GM13976 (cell line): ENCODE measurements around the gene SERGEF.

ENCODE experiments used
- DNase-seq: peaks from one replicate; pipeline ENCODE4 v3.0.0; 2012; ENCODE audit warnings: low spot score
- in situ Hi-C: fragments of 300-500 bp; cut with MboI; formaldehyde crosslinking; loops from one replicate; pipeline ENCODE4 v1.12.0; 2022; ENCODE audit warnings: low sequenced_read_pairs, mixed read lengths, inconsistent platforms; ENCODE audit not compliant: unreplicated experiment
- TF ChIP-seq, protein P1 (sequence below): IDR thresholded peaks from 2 replicates; pipeline ENCODE4 v1.5.1; 2012; ENCODE audit warnings: borderline replicate concordance, mild to moderate bottlenecking; ENCODE audit not compliant: insufficient read depth; ENCODE audit errors: extremely low read depth, missing control alignments, control extremely low read depth

SERGEF gene

DNA sequence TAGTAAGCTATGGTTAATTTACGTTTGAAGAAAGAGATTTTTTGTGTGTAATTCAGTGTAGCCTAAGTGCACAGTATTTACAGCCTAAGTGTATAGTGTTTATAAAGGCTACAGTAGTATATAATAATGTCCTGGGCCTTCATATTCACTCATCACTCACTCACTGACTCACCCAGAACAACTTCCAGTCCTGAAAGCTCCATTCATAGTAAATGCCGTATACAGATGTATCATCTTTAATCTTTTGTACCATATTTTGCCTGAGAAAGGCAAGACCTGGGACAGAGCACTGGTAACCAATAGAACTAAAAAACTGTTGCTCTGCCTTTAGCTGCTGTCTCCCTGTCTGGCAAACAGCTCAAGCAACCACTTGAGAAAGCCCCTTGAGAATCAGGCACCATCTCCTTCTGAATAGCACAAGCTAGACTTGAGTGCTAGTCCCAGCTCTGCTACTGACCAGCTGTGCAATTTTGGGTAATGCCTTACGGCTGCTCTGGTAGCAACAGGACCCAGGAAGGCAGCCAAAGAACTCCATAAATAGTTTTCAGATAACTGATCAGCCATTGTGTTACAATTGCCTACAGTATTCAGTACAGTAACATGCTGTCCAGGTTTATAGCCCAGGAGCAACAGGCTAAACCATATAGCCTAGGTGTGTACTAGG, 146.9 kb downstream of the SERGEF start:
- TF ChIP-seq, protein P1, sequence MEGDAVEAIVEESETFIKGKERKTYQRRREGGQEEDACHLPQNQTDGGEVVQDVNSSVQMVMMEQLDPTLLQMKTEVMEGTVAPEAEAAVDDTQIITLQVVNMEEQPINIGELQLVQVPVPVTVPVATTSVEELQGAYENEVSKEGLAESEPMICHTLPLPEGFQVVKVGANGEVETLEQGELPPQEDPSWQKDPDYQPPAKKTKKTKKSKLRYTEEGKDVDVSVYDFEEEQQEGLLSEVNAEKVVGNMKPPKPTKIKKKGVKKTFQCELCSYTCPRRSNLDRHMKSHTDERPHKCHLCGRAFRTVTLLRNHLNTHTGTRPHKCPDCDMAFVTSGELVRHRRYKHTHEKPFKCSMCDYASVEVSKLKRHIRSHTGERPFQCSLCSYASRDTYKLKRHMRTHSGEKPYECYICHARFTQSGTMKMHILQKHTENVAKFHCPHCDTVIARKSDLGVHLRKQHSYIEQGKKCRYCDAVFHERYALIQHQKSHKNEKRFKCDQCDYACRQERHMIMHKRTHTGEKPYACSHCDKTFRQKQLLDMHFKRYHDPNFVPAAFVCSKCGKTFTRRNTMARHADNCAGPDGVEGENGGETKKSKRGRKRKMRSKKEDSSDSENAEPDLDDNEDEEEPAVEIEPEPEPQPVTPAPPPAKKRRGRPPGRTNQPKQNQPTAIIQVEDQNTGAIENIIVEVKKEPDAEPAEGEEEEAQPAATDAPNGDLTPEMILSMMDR, result no peak
- in situ Hi-C loops, result no loop called here
- no peak for DNase-seq

DNA sequence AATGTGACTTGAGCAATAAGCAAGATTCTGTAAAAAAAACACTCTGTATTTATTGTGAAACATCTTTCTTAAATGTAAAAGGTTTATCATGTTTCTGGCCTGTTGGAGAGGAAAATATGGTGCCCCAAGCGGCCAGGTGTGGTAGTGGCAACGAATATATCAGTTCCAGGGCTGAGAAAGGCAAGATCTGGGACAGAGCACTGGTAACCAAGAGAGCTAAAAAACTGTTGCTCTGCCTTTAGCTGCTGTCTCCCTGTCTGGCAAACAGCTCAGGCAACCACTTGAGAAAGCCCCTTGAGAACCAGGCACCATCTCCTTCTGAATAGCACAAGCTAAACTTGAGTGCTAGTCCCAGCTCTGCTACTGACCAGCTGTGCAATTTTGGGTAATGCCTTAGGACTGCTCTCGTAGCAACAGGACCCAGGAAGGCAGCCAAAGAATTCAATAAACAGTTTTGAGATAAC, 148.3 kb downstream of the SERGEF start:
- in situ Hi-C loops, result no loop called here
- no peak for DNase-seq
- TF ChIP-seq, protein P1, result peak; percentile 58

DNA sequence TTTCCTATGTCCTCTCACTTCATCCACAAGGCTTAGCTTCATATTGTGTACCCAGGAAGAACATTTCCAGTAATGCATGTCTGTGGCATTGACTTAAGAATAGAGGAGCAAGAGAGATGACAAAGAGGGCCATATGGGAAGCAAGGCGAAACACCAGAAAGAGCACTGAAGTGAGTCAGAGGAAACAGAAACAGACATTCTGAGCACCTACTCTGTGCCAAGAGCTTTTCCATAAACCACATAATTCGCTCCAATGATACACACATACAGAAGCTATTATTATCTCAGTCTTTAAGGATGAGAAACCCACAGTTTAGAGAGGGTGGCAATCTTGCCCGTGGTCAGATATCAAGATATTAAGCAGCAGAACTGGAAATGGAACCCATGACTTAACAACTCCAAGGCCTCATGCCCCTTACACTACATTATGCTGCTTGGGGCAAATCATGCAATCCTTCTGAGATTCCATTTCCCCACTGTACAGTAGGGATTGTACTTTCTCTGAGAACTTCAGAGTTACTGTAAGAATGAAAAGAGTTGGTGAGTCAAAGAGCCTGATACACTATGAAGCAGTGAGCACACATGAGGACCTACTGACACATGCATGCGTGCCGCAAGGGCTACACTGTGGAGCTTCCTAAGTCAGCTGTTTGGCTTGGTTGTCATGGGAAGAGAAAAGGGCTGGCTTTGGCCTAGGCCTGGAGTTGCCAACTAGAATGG, 151.7 kb downstream of the SERGEF start:
- in situ Hi-C loops, result no loop called here
- no peak for DNase-seq
- TF ChIP-seq, protein P1, result no peak

DNA sequence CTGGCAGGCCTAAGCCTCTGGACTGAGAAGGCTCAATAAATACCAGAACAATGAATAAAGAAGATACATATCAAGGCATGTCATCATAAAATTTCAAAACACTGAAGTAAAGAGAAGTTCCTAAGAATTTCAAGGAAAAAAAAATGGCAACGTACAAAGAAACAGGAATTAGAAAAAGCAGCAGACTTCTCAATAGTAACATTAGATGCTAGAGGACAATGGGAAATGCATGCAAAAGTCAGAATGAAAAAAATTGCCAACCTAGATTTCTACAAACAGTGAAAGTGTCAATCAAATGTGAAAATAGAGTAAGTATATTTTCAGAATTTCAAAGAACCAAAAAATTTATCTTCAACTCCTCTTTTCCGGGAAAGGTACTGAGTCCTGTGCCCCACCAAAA, 153.3 kb downstream of the SERGEF start:
- in situ Hi-C loops, result no loop called here
- TF ChIP-seq, protein P1, result no peak
- no peak for DNase-seq

DNA sequence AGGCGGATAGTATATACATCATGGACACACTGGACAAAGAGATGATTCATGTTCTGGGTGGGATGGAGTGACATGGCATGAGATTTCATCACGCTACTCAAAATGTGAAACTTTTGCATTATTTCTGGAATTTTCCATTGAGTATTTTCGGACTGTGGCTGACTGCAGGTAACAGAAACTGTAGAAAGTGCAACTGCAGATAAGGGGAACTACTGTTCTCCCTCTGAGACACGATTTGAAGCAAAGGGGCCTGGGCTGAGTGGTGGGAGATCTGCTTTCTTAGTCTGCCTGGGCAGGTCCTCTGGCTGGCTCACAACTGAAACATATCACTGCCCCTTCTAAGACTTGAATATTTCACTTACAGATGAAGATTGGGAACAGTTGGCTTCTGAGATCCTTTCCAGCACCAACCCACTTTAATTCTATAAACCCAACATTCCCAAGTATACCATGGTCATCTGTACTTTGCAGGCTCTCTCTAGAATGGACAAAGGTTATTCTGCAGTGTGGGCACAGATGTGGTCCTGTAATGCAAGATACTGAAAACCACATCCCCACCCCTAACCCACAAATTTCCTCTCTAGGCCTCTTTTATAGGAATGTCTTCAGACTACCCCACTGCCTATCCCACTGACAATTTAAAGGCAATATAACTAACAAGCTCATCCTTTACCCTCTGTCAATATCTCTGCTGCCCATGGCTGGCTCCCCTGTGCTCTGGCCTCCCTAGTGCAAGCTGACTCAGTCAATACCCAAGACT, 157.1 kb downstream of the SERGEF start:
- in situ Hi-C loops, result no loop called here
- TF ChIP-seq, protein P1, result no peak

DNA sequence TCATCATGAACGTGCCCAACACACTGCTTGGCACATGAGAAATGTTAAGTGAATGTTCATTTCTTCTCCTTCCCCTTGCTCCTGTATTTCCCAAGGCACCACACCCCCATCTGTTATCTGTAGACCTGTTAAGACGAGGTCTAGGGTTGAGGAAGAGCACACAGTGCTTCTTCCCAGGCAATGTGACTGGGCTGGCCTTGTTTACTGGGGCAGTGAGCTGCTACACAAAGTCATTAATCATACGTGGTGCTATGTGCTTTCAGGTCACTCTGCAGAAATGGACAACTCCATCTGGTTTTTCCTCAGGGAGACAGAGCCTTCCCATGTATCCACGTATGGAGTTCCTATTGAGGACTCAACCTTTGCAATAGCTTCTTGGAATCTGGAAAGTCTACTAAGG, 159.6 kb downstream of the SERGEF start:
- no peak for DNase-seq
- TF ChIP-seq, protein P1, result no peak
- in situ Hi-C loops, result no loop called here

More for the DNA sequence above, 157.1 kb downstream of the SERGEF start:
- DNase-seq, result no peak
